K562 (cell line): ENCODE data around the gene JPH2. TPM values are rescaled to one million over a fixed set of nuclear protein-coding genes. Genes with fewer than 3 reads are reported as not detected.

Experiments
- ESRRA ChIP-seq: fragments of 450-650 bp; IDR thresholded peaks from 2 replicates; pipeline ENCODE4 v1.6.1; 2014; ENCODE audit warnings: low read depth, mild to moderate bottlenecking, moderate library complexity, borderline replicate concordance
- FOXA1 ChIP-seq: fragments of 450-650 bp; IDR thresholded peaks from 2 replicates; pipeline ENCODE4 v1.6.1; 2016; ENCODE audit warnings: mild to moderate bottlenecking, borderline replicate concordance
- MGA ChIP-seq: fragments of 450-650 bp; IDR thresholded peaks from 2 replicates; pipeline ENCODE4 v1.6.1; 2016; ENCODE audit warnings: mild to moderate bottlenecking, moderate library complexity
- NFE2 ChIP-seq: IDR thresholded peaks from 2 replicates; pipeline ENCODE4 v1.6.1; 2014; ENCODE audit warnings: antibody characterized with exemption, low read depth
- PYGO2 ChIP-seq: fragments of 450-650 bp; IDR thresholded peaks from 2 replicates; pipeline ENCODE4 v1.6.1; 2016; ENCODE audit warnings: mild to moderate bottlenecking, missing genetic modification characterization, moderate library complexity, missing compliant biosample characterization
- XRCC4 ChIP-seq: IDR thresholded peaks from one replicate; pipeline ENCODE4 v1.6.1; 2011; ENCODE audit not compliant: insufficient read depth, insufficient read length; ENCODE audit errors: extremely low read depth
- ZFP1 ChIP-seq: fragments of 450-650 bp; formaldehyde crosslinking; IDR thresholded peaks from 2 replicates; pipeline ENCODE4 v1.4.0; 2020; ENCODE audit warnings: mild to moderate bottlenecking, mixed read lengths
- ZNF212 ChIP-seq: fragments of 450-650 bp; formaldehyde crosslinking; IDR thresholded peaks from 2 replicates; pipeline ENCODE4 v1.4.0; 2020; ENCODE audit warnings: mild to moderate bottlenecking
- polyA plus RNA-seq, 8 experiments: library from polyadenylated mRNA; depleted of rRNA in 4 of 8; stranded (reverse) in 5 of 8; unstranded in 3 of 8; fragments of >200 nt; fragmentation: Nextera tagmentation in 2 of 8; fragmentation: Illumina TruSeq in 1 of 8; extraction: Ambion mirVana in 2 of 8; extraction: Trizol in 1 of 8; gene quantifications; 2 replicates each; pipeline versions ENCODE4 v1.2.1 to v1.2.3, GENCODE V29; 2011 to 2014; ENCODE audit warnings: inconsistent platforms in 1 of 8, missing spikeins in 1 of 8
- total RNA-seq, 7 experiments: library from RNA; depleted of rRNA in 6 of 7; stranded (reverse); fragments of >200 nt in 6 of 7; fragmentation: Illumina TruSeq in 2 of 7; extraction: Trizol in 2 of 7; gene quantifications; 2 replicates each; pipeline versions ENCODE4 v1.2.1 to v1.2.3, GENCODE V29; 2011 to 2021; ENCODE audit warnings: low replicate concordance in 1 of 7

JPH2 gene
- total and polyA plus RNA-seq, 9 of the 15 experiments (the other 6 are each of a cell fraction or from before 2014, with no cell fraction given), result not detected

- TF ChIP-seq MGA (no peak), NFE2 (no peak), XRCC4 (no peak), PYGO2 (tag) (no peak), ESRRA (no peak), ZFP1 (CRISPR knock-in tag) (no peak), ZNF212 (CRISPR knock-in tag) (no peak), FOXA1 (no peak)
Measured at GRCh38 chr20:44067650-44068081, 119.3 kb downstream of the JPH2 start (continued).
